Activated naive CD8-positive, alpha-beta T cell treated with anti-CD3 and anti-CD28 coated beads for 36 hours (primary cell): ENCODE measurements around the gene MBLAC1. TPM values are rescaled to one million over a fixed set of nuclear protein-coding genes. Genes with fewer than 3 reads are reported as not detected.

Source experiments
- DNase-seq: peaks from one replicate; pipeline ENCODE4 v3.0.0; 2021
- H3K27ac Mint-ChIP-seq: one replicate; pipeline ENCODE4 v1.8.0; 2022; ENCODE audit warnings: mild to moderate bottlenecking, moderate library complexity, mixed read lengths
- H3K27me3 Mint-ChIP-seq: one replicate; pipeline ENCODE4 v1.8.0; 2022; ENCODE audit warnings: mild to moderate bottlenecking, mixed read lengths
- H3K36me3 Mint-ChIP-seq: one replicate; pipeline ENCODE4 v1.8.0; 2021; ENCODE audit warnings: mild to moderate bottlenecking, mixed read lengths
- H3K4me1 Mint-ChIP-seq: one replicate; pipeline ENCODE4 v1.8.0; 2021; ENCODE audit warnings: mixed read lengths
- H3K4me3 Mint-ChIP-seq: one replicate; pipeline ENCODE4 v1.8.0; 2022; ENCODE audit warnings: mild to moderate bottlenecking, moderate library complexity, mixed read lengths
- H3K9me3 Mint-ChIP-seq: one replicate; pipeline ENCODE4 v1.8.0; 2022; ENCODE audit warnings: mixed read lengths
- total RNA-seq, 2 experiments: library from RNA; stranded (reverse); gene quantifications; one replicate each; pipeline ENCODE4 v1.2.3, GENCODE V29; 2021

MBLAC1 gene
- total RNA-seq, result 1 to 10 TPM; 3.2 to 3.3 TPM

- Mint-ChIP-seq H3K27me3 (no peaks in the 10 kb centered on the region), H3K27ac (peak within 1 kb of the TSS; percentile 100), H3K4me1 (peaks cover 24% of the 10 kb centered on the region), H3K36me3 (peaks cover 9% of the 10 kb centered on the region), H3K4me3 (peak within 1 kb of the TSS; percentile 99), H3K9me3 (no peaks in the 10 kb centered on the region)
- DNase-seq, result peak; percentile 89
Observed at GRCh38 chr7:100126931-100127865, at the start of gene MBLAC1. MBLAC1 (plus strand) TSS chr7:100126967; CDS start chr7:100127396, 429 bp downstream.

- Mint-ChIP-seq H3K4me3 (no peak overlapping the region), H3K36me3 (peaks cover 57% of the 10 kb centered on the region), H3K4me1 (peaks cover 22% of the 10 kb centered on the region), H3K9me3 (peaks cover 7% of the 10 kb centered on the region), H3K27ac (no peak overlapping the region), H3K27me3 (no peaks in the 10 kb centered on the region)
- no peak for DNase-seq
Observed at GRCh38 chr7:100077205-100077604, 49.6 kb upstream of the MBLAC1 start.

- Mint-ChIP-seq H3K27me3 (no peaks in the 10 kb centered on the region), H3K9me3 (no peaks in the 10 kb centered on the region), H3K4me3 (no peak overlapping the region), H3K27ac (no peak overlapping the region), H3K36me3 (peaks cover 38% of the 10 kb centered on the region), H3K4me1 (peaks cover 30% of the 10 kb centered on the region)
- DNase-seq, result no peak
Observed at GRCh38 chr7:100079024-100079560, 47.7 kb upstream of the MBLAC1 start.

GRCh38 chr7:100080907-100081534 is 45.7 kb upstream of the MBLAC1 start:
- H3K27ac Mint-ChIP-seq, result peak overlapping the region; percentile 92
- peaks cover 19% of the 10 kb centered on the region for H3K36me3 Mint-ChIP-seq
- H3K4me3 Mint-ChIP-seq, result peak overlapping the region; percentile 92
- H3K9me3 Mint-ChIP-seq, result no peaks in the 10 kb centered on the region
- no peak for DNase-seq
- H3K4me1 Mint-ChIP-seq, result peaks cover 30% of the 10 kb centered on the region
- H3K27me3 Mint-ChIP-seq, result no peaks in the 10 kb centered on the region

- Mint-ChIP-seq H3K4me3 (peak within 1 kb of the TSS; percentile 92), H3K27me3 (no peaks in the 10 kb centered on the region), H3K9me3 (no peaks in the 10 kb centered on the region), H3K27ac (peak within 1 kb of the TSS; percentile 92), H3K36me3 (peaks cover 17% of the 10 kb centered on the region), H3K4me1 (peaks cover 30% of the 10 kb centered on the region)
- DNase-seq, result peak; percentile 99
Observed at GRCh38 chr7:100081535-100082102, 45.1 kb upstream of the MBLAC1 start, which contains the start of gene ZNF3. ZNF3 (minus strand) TSS chr7:100081723; CDS start chr7:100077357, 4,366 bp downstream.

- Mint-ChIP-seq H3K36me3 (peaks cover 13% of the 10 kb centered on the region), H3K27me3 (no peaks in the 10 kb centered on the region), H3K4me3 (peak overlapping the region; percentile 92), H3K4me1 (peaks cover 31% of the 10 kb centered on the region), H3K9me3 (no peaks in the 10 kb centered on the region), H3K27ac (peak overlapping the region; percentile 92)
- no peak for DNase-seq
Observed at GRCh38 chr7:100082978-100083377, 43.8 kb upstream of the MBLAC1 start.

GRCh38 chr7:100085515-100085914 is 41.3 kb upstream of the MBLAC1 start:
- no peaks in the 10 kb centered on the region for H3K9me3 Mint-ChIP-seq
- no peak overlapping the region for H3K27ac Mint-ChIP-seq
- no peaks in the 10 kb centered on the region for H3K27me3 Mint-ChIP-seq
- H3K4me1 Mint-ChIP-seq, result peaks cover 37% of the 10 kb centered on the region
- H3K36me3 Mint-ChIP-seq, result peaks cover 15% of the 10 kb centered on the region
- H3K4me3 Mint-ChIP-seq, result no peak overlapping the region
- no peak for DNase-seq

GRCh38 chr7:100087055-100087750 is 39.6 kb upstream of the MBLAC1 start:
- H3K4me1 Mint-ChIP-seq, result peaks cover 46% of the 10 kb centered on the region
- H3K27ac Mint-ChIP-seq, result no peak overlapping the region
- no peaks in the 10 kb centered on the region for H3K9me3 Mint-ChIP-seq
- no peak for DNase-seq
- peak overlapping the region; percentile 24 for H3K4me3 Mint-ChIP-seq
- H3K36me3 Mint-ChIP-seq, result peaks cover 26% of the 10 kb centered on the region
- H3K27me3 Mint-ChIP-seq, result no peaks in the 10 kb centered on the region

GRCh38 chr7:100088095-100088620 is 38.6 kb upstream of the MBLAC1 start:
- Mint-ChIP-seq H3K27me3 (no peaks in the 10 kb centered on the region), H3K9me3 (no peaks in the 10 kb centered on the region), H3K4me3 (peak overlapping the region; percentile 97), H3K27ac (peak overlapping the region; percentile 97), H3K36me3 (peaks cover 32% of the 10 kb centered on the region), H3K4me1 (peaks cover 39% of the 10 kb centered on the region)
- no peak for DNase-seq

GRCh38 chr7:100088621-100089457 is 37.9 kb upstream of the MBLAC1 start, which contains the start of gene COPS6:
COPS6 (plus strand) TSS chr7:100088969; CDS start chr7:100088991, 22 bp downstream.
- Mint-ChIP-seq H3K4me1 (peaks cover 39% of the 10 kb centered on the region), H3K9me3 (no peaks in the 10 kb centered on the region), H3K4me3 (peak within 1 kb of the TSS; percentile 97), H3K27me3 (no peaks in the 10 kb centered on the region), H3K27ac (peak within 1 kb of the TSS; percentile 97), H3K36me3 (peaks cover 39% of the 10 kb centered on the region)
- peak; percentile 91 for DNase-seq

- peaks cover 40% of the 10 kb centered on the region for H3K36me3 Mint-ChIP-seq
- no peaks in the 10 kb centered on the region for H3K27me3 Mint-ChIP-seq
- peaks cover 39% of the 10 kb centered on the region for H3K4me1 Mint-ChIP-seq
- no peak for DNase-seq
- peak overlapping the region; percentile 97 for H3K27ac Mint-ChIP-seq
- no peaks in the 10 kb centered on the region for H3K9me3 Mint-ChIP-seq
- H3K4me3 Mint-ChIP-seq, result peak overlapping the region; percentile 97
Observed at GRCh38 chr7:100089458-100090196, 37.1 kb upstream of the MBLAC1 start.

GRCh38 chr7:100090527-100091410 is 36.0 kb upstream of the MBLAC1 start:
- H3K4me1 Mint-ChIP-seq, result peaks cover 43% of the 10 kb centered on the region
- no peak for DNase-seq
- no peaks in the 10 kb centered on the region for H3K9me3 Mint-ChIP-seq
- peak overlapping the region; percentile 97 for H3K27ac Mint-ChIP-seq
- H3K27me3 Mint-ChIP-seq, result no peaks in the 10 kb centered on the region
- H3K36me3 Mint-ChIP-seq, result peaks cover 48% of the 10 kb centered on the region
- H3K4me3 Mint-ChIP-seq, result peak overlapping the region; percentile 97
